ENCODE results near the gene TSKS.

GRCh38 chr19:49805822-49806619 is 42.9 kb upstream of the TSKS start:
- TF ChIP-seq POLR2A (IDR thresholded peaks at IDR 0.05) = no peak
- TF ChIP-seq CTCF (IDR thresholded peaks at IDR 0.05) = no peak
- no peak for TF ChIP-seq POLR2AphosphoS5 (IDR thresholded peaks at IDR 0.05)
- TF ChIP-seq EP300 (IDR thresholded peaks at IDR 0.05) = no peak
